HG03039 (cell line): ENCODE measurements around the gene NSD2.

Experiments used
- ATAC-seq: cut with Tn5 transposase; IDR thresholded peaks from one replicate; pipeline ENCODE4 v1.9.1; 2021; ENCODE audit warnings: mild to moderate bottlenecking, moderate library complexity; ENCODE audit not compliant: unreplicated experiment

NSD2 gene

GRCh38 chr4:1967512-1968149 is 96.4 kb downstream of the NSD2 start:
- ATAC-seq, result no peak

- no peak for ATAC-seq
These were observed 97.6 kb downstream of the NSD2 start for GRCh38 chr4:1968686-1969295.

- no peak for ATAC-seq
These were observed 98.9 kb downstream of the NSD2 start for GRCh38 chr4:1969928-1970723.

GRCh38 chr4:1970926-1971325 is 99.7 kb downstream of the NSD2 start:
- ATAC-seq, result no peak

- ATAC-seq, result no peak
These were observed 100.4 kb downstream of the NSD2 start for GRCh38 chr4:1971456-1972200.

GRCh38 chr4:1972414-1972813 is 101.2 kb downstream of the NSD2 start:
- no peak for ATAC-seq

- no peak for ATAC-seq
These were observed 102.0 kb downstream of the NSD2 start for GRCh38 chr4:1973218-1973617.

- no peak for ATAC-seq
These were observed 102.5 kb downstream of the NSD2 start for GRCh38 chr4:1973661-1974060.

GRCh38 chr4:1974840-1975239 is 103.6 kb downstream of the NSD2 start:
- no peak for ATAC-seq

GRCh38 chr4:1975391-1975801 is 104.2 kb downstream of the NSD2 start:
- ATAC-seq, result no peak

GRCh38 chr4:1975880-1976279 is 104.7 kb downstream of the NSD2 start:
- no peak for ATAC-seq

GRCh38 chr4:1976416-1977352 is 105.5 kb downstream of the NSD2 start:
- no peak for ATAC-seq

- ATAC-seq, result no peak
These were observed 107.0 kb downstream of the NSD2 start for GRCh38 chr4:1978226-1978625.

- no peak for ATAC-seq
These were observed 107.7 kb downstream of the NSD2 start for GRCh38 chr4:1978741-1979476.

- ATAC-seq, result no peak
These were observed 108.4 kb downstream of the NSD2 start for GRCh38 chr4:1979477-1980196.

GRCh38 chr4:1980561-1981041 is 109.4 kb downstream of the NSD2 start:
- ATAC-seq, result no peak

GRCh38 chr4:1981251-1982058 is 110.3 kb downstream of the NSD2 start:
- no peak for ATAC-seq
